NCI-H1694 treated with DMSO at 0.1 percent for 48 hours (cell line): ENCODE data around the gene UTS2B.

Experiments
- DNase-seq: peaks from one replicate; lab custom pipeline; 2025; lab: John Stamatoyannopoulos, UW

Gene UTS2B

GRCh38 chr3:191321019-191321767 lies 9.1 kb downstream of the UTS2B start:
- DNase-seq: no peak

GRCh38 chr3:191320316-191320715 lies 10.0 kb downstream of the UTS2B start:
- no peak for DNase-seq

GRCh38 chr3:191316876-191317603 lies 13.3 kb downstream of the UTS2B start:
- DNase-seq: no peak

- no peak for DNase-seq
These were observed 16.1 kb downstream of the UTS2B start for GRCh38 chr3:191314109-191314728.

DNA sequence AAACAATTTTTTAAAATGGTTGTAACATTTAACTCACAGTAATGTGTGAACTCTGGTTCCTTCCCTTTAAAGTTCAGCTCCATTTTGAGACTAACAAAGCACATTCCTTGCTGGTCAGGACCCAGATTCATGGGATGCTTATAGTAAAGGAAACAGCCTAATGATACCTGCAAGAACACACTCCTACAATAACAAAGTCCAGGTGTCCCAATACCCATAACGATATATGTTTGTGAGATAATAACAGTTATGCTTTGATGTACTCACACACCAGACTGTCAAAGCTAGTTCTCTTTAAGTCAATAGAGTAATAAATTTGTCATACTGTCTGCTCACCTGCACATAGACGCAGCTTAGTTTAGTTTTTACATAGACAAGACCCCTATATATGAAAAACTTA lies 17.0 kb downstream of the UTS2B start:
- no peak for DNase-seq

DNA sequence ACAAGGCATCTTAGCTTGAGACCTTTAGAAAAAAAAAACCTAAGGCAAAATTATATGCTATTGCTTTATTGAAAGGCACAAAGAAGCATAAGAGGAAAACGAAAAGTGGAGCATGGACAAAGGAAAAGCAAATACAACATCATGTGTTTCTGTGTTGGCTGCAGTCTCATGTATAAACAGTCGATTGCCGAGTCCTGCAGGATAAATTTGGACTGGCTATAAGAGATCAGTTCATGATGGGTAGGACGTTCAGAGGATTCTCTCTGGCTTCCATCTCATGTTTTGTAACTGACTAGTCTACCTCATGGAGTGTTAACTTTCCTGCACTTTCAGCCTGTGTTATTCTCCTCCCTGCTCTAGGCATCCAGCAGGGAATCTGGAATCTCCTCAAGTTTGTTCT lies 23.0 kb downstream of the UTS2B start:
- no peak for DNase-seq

GRCh38 chr3:191306428-191306827 lies 23.9 kb downstream of the UTS2B start:
- no peak for DNase-seq

- DNase-seq: no peak
These were observed 26.7 kb downstream of the UTS2B start for GRCh38 chr3:191303596-191303995.

DNA sequence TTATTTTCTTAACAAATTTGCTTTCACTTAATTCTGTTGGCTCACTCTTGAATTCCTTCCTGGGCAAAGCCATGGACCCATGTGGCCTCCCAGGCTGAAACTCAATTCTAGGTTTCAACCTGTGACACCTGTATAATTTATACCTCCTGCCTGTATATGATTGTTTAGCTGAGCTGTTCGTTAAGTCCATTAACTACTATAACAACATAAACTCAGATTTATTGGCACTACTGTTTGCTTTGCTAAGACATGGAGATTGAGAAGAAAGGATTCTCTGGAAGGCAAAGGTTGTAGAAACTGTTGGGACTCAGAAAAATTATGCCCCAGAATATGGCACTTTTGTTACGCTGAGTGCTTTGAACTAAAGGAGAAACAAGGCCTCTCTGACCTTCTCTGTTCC lies 27.9 kb downstream of the UTS2B start:
- DNase-seq: no peak

- DNase-seq: no peak
These were observed 28.4 kb downstream of the UTS2B start for GRCh38 chr3:191301782-191302411.

GRCh38 chr3:191301017-191301416 lies 29.3 kb downstream of the UTS2B start:
- DNase-seq: no peak

GRCh38 chr3:191300422-191300821 lies 29.9 kb downstream of the UTS2B start:
- DNase-seq: no peak

DNA sequence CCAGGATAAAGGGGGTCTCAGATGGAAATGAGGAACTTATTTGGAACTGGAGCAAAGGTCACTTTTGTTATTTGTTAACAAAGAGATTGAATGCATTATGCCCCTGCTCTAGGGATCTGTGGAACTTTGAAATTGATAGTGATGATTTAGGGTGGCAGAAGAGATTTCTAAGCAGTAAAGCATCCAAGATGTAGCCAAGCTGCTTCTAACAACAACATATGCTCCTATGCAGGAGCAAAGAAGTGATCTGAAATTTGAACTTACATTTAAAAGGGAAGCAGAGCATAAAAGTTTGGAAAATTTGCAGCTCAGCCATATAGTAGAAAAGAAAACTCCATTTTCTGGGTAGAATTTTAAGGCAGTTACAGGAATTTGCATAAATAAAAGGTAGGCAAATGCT lies 31.5 kb downstream of the UTS2B start:
- no peak for DNase-seq

DNA sequence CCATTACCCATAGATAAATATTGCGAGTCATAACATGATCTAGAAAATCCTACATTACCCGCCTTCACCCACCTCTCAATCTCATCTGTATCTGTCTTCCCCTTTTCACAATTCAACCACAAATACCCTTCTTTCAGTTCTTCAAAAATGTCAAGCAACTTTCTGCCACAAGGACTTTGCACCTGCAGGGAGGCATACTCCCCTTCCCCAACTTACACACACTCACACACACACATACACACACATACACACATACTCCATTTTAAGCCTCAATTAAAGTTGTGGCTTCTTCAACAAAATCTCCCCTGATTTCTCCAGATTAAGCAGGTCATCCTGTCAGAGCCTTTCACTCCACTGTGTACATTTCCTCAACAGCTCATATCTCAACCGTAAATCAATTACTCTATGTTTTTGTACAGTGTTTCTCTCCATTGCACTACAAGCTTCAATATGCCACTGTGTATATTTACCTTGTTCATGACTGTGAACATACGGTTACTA lies 34.2 kb downstream of the UTS2B start:
- DNase-seq: no peak

DNA sequence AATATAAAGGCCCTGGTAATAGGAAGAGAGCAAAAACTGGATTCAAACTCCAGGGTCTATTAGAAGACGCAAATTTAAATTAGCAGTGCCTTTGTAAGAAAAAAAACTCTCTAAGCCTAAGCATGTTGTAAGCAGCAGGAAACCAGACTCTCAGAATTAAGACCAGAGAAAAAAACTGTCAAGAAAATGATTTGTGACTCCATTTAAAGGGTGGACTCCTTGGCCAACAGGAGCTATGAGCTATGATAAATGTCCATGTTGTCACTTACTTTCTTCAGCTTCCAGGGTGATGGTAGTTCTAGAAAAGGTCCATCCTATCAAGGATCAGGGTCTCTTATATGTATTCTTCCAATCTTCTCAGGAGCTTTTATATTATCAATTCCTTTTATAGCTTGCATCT lies 36.0 kb downstream of the UTS2B start:
- DNase-seq: no peak

- DNase-seq: no peak
These were observed 37.9 kb downstream of the UTS2B start for GRCh38 chr3:191292243-191293015.

- DNase-seq: no peak
These were observed 39.9 kb downstream of the UTS2B start for GRCh38 chr3:191290311-191291025.

GRCh38 chr3:191283400-191283799 lies 46.9 kb downstream of the UTS2B start:
- no peak for DNase-seq

DNA sequence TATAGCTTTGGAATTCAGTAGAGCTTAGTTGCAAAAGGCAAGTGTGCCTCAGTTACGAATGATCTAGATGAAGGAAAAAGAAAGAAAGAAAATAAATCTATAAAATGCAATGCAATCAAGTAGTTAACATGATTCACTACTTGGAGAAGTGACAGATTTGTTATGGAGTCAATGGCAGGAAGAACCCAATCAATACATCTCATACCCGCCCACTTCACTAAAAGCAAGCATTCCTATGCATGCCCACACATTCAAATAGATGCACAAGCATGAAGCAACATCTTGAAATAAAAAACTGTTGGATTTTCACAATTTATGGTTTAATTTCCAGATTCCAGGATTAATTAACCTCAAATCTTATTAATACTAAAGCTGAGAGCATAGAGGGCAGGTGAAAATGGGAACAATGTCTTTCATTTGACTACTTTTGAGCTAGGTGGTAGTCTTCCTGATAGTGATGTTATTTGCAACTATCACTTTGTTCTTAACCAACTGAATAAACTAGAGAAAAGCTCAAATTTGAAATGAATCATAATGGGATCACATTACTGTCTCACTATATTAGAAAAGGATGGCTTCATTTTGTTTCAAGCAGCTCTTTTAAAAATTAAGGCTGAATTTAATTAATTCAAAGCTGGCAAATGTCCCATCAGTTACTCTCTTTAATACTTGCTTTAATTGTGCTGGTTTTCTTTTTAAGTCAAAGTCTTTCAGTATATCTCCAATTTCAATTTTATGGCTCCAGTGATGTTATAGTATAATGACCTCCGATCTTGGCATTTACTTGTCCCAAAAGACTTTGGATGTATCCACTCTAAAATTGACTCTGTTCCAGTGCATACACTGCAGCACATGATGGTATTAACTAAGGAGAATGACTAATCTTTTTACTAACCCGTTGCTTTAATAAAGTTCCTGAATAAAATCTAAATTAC lies 47.8 kb downstream of the UTS2B start:
- DNase-seq: no peak

DNA sequence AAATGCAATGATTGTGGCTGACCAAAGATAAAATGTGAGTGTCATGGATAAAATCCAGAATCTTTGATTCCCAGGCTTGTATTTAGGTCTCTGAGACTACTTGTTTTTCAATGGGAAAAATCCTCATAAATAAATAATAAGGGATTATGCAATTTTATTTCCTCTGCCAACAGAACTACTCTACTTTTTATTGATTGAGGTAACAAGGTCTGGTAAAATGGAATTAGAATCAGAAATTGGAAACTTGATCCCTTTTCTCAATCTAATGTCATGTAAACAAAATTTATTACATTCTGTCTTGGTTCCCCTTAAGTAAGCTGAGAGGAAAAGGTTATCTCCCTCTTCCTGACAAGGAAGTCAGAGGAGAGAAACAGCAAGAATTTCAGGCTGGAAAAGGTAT lies 49.4 kb downstream of the UTS2B start:
- DNase-seq: no peak
